Measurements from ENCODE around the gene ADSS1. TPM values are rescaled to one million over a fixed set of nuclear protein-coding genes. Genes with fewer than 3 reads are reported as not detected.
A peak's percentile ranks its signal among the peaks of the same experiment; 100 is the strongest.

The ADSS1 gene
- total RNA-seq, 1 donor = 4.8 TPM

GRCh38 chr14:104717137-104717536 lies 6.9 kb upstream of the ADSS1 start:
- H3K4me3 ChIP-seq (ENCODE audit: low read depth, low read length) = no peak overlapping the region
- no peak for TF ChIP-seq CTCF (IDR thresholded peaks at IDR 0.05; ENCODE audit: insufficient read depth, low read length)
- no peak for DNase-seq (ENCODE audit: low read depth)

- H3K4me3 ChIP-seq (ENCODE audit: low read depth, low read length) = no peak overlapping the region
- DNase-seq (ENCODE audit: low read depth) = no peak
- no peak for TF ChIP-seq CTCF (IDR thresholded peaks at IDR 0.05; ENCODE audit: insufficient read depth, low read length)
Observed at GRCh38 chr14:104717646-104718045, 6.4 kb upstream of the ADSS1 start.

- no peak for TF ChIP-seq CTCF (IDR thresholded peaks at IDR 0.05; ENCODE audit: insufficient read depth, low read length)
- no peak for DNase-seq (ENCODE audit: low read depth)
- no peak overlapping the region for H3K4me3 ChIP-seq (ENCODE audit: low read depth, low read length)
Observed at GRCh38 chr14:104718147-104718546, 5.9 kb upstream of the ADSS1 start.

- DNase-seq (ENCODE audit: low read depth) = no peak
- TF ChIP-seq CTCF (IDR thresholded peaks at IDR 0.05; ENCODE audit: insufficient read depth, low read length) = no peak
- no peak overlapping the region for H3K4me3 ChIP-seq (ENCODE audit: low read depth, low read length)
Observed at GRCh38 chr14:104718871-104719270, 5.2 kb upstream of the ADSS1 start.

- DNase-seq (ENCODE audit: low read depth) = no peak
- TF ChIP-seq CTCF (IDR thresholded peaks at IDR 0.05; ENCODE audit: insufficient read depth, low read length) = no peak
- H3K4me3 ChIP-seq (ENCODE audit: low read depth, low read length) = no peak overlapping the region
Observed at GRCh38 chr14:104719343-104719742, 4.7 kb upstream of the ADSS1 start.

- no peak for TF ChIP-seq CTCF (IDR thresholded peaks at IDR 0.05; ENCODE audit: insufficient read depth, low read length)
- H3K4me3 ChIP-seq (ENCODE audit: low read depth, low read length) = no peak overlapping the region
- peak; percentile 22 for DNase-seq (ENCODE audit: low read depth)
Observed at GRCh38 chr14:104721505-104722431, 2.3 kb upstream of the ADSS1 start.

Data from fibroblast of the aortic adventitia (primary cell).